ENCODE data around the gene NTSR1.

DNA sequence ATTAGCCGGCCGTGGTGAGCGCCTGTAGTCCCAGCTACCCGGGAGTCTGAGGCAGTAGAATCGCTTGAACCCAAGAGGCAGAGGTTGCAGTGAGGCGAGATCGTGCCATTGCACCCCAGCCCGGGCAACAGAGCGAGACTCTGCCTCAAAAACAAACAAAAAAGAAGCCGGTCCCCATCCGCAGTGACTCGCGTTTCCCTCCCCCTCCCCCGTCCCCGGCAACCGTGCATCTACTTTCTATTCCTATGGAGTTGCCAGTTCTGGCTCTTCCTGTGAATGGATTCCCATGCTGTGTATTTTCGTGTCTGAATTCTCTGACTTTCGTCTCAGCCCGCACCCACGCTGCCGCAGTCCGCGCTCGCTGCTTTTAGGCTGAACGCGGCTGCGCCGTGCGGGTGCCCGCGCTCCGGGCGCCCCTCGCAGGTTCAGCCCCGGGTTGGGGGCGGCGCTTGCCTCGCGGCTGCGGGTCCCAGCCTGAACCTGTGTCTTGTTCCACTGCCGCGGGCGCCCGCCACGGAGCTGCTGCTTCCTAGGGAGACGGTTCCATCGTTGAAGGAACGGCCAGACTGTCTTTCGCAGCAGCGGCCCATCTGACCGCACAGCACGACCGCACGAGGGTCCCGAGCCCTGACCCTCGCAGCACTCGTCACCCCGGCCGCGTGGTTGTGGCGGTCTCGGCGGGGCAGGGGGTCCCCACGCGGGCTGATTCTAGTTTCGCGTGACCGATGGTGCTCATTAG, 86.6 kb downstream of the NTSR1 start:
- TF ChIP-seq, protein P1, sequence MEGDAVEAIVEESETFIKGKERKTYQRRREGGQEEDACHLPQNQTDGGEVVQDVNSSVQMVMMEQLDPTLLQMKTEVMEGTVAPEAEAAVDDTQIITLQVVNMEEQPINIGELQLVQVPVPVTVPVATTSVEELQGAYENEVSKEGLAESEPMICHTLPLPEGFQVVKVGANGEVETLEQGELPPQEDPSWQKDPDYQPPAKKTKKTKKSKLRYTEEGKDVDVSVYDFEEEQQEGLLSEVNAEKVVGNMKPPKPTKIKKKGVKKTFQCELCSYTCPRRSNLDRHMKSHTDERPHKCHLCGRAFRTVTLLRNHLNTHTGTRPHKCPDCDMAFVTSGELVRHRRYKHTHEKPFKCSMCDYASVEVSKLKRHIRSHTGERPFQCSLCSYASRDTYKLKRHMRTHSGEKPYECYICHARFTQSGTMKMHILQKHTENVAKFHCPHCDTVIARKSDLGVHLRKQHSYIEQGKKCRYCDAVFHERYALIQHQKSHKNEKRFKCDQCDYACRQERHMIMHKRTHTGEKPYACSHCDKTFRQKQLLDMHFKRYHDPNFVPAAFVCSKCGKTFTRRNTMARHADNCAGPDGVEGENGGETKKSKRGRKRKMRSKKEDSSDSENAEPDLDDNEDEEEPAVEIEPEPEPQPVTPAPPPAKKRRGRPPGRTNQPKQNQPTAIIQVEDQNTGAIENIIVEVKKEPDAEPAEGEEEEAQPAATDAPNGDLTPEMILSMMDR (IDR thresholded peaks at IDR 0.05) = no peak
- TF ChIP-seq, protein P2, sequence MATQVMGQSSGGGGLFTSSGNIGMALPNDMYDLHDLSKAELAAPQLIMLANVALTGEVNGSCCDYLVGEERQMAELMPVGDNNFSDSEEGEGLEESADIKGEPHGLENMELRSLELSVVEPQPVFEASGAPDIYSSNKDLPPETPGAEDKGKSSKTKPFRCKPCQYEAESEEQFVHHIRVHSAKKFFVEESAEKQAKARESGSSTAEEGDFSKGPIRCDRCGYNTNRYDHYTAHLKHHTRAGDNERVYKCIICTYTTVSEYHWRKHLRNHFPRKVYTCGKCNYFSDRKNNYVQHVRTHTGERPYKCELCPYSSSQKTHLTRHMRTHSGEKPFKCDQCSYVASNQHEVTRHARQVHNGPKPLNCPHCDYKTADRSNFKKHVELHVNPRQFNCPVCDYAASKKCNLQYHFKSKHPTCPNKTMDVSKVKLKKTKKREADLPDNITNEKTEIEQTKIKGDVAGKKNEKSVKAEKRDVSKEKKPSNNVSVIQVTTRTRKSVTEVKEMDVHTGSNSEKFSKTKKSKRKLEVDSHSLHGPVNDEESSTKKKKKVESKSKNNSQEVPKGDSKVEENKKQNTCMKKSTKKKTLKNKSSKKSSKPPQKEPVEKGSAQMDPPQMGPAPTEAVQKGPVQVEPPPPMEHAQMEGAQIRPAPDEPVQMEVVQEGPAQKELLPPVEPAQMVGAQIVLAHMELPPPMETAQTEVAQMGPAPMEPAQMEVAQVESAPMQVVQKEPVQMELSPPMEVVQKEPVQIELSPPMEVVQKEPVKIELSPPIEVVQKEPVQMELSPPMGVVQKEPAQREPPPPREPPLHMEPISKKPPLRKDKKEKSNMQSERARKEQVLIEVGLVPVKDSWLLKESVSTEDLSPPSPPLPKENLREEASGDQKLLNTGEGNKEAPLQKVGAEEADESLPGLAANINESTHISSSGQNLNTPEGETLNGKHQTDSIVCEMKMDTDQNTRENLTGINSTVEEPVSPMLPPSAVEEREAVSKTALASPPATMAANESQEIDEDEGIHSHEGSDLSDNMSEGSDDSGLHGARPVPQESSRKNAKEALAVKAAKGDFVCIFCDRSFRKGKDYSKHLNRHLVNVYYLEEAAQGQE (IDR thresholded peaks at IDR 0.05; ENCODE audit: insufficient read depth in 1 of 2, low read depth in 2 of 2, low read length in 1 of 2) = 0 out of 4 replicates have a peak, but pooled peaks of 1 of the 2 experiments have one; percentile 39

All from Panc1 (cell line).